ENCODE results near the gene WHAMM.
"Not testable (repeated sequence)": the region's sequence is repeated elsewhere in the genome, so short reads cannot be mapped to it uniquely, and the experiment has no call there.

WHAMM gene

GRCh38 chr15:82803793-82804574 is 5.4 kb upstream of the WHAMM start:
- no peak for DNase-seq

DNA sequence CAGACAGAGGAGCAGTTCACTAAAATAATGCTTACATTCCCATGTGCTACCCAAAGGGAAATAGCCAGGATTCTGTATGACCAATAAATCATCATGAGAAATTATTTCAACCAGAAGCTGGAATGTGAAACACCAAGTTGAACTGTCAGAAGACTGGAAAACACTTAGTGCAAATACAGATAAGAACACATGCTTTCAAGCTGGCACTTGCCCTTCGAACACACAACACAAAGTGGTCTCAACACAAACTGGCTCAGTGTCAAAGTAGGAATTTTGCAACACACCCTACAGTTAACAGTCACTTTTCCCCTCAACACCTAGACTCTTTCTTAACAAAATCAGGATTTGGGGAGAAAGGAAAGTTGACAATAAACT is 4.9 kb upstream of the WHAMM start:
- DNase-seq = no peak

DNA sequence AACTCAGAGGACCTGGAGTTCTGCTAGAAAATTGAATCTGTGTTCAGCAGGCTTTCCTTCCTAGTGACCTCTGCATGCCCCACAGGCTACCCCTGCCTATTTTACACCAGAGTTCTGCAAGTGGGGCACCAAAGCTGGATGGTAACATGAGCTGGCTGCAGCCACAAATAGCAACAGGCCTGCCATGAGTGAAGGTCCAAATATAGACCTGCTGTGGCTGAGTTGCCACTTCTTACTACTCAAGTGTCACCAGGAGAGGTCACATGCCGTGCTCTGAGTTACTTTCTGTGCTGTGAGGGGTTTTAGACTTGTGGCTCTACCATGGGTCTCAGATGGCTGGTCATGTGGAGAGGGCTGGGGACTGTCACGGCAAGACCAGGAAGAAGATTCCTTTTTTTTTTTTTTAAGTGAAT is 3.4 kb upstream of the WHAMM start, which contains the start of gene FSD2:
FSD2 (minus strand) TSS at position 76 of the 413 bp plus-strand sequence. CDS start 18,679 bp downstream, outside the sequence.
- peak; percentile 52 for DNase-seq

DNA sequence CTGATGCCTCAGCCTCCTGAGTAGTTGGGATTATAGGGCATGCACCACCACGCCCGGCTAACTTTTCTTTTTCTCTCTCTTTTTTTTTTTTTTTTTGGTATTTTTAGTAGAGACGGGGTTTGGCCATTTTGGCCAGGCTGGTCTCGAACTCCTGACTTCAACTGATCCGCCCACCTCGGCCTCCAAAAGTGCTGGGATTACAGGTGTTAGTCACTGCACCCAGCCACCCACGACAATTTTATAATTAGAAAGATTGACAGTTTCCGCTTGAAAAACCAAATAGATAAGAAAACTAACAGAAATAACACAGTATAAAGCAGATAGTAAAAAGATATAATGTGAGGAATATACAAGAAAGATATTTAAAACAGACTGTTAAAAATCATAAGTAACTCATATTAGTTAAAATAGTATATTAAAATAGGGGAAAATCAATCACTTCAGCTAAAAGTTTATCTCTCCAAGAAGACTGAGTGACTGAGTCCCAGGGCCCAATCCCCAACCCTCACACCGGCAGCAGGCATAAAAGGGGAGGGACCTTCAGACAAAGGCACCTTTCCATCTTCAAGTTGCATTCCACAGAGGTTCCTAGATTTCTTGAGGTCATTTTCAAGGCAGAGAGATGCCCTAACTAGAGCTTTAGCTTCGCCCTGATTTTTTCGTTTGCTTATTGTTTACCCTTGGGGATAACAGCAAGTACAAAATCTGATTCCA is 1.4 kb upstream of the WHAMM start:
- no peak for DNase-seq

GRCh38 chr15:82808634-82809041 is 790 bp upstream of the WHAMM start:
- no peak for DNase-seq

- DNase-seq = peak; percentile 44
Observed at GRCh38 chr15:82810061-82810889, 847 bp downstream of the WHAMM start.

DNA sequence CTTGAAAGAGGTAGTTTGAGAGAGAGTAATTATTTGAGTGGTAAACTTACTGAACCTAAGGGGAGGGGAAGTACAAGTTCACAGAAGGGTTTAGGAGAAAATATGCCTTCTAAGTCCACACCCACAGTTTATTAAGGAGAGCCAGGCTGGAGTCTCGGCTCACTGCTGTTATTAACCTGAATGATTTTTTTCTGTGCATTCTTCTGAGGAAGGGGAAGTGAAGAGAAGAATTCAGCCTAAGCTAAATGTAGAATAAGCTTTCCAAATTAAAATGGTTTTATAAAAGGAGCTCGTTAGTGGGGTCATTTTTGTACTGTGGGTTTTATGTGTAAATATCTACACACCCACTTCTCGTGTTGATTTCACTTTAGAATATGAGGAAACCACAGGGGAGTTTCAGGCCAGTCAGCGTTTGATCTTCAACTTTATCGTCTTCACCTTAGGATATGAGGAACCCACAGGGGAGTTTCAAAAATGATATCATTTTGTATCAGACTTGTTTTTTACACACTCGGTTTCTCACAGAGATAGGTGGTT is 1.5 kb downstream of the WHAMM start:
- no peak for DNase-seq

DNA sequence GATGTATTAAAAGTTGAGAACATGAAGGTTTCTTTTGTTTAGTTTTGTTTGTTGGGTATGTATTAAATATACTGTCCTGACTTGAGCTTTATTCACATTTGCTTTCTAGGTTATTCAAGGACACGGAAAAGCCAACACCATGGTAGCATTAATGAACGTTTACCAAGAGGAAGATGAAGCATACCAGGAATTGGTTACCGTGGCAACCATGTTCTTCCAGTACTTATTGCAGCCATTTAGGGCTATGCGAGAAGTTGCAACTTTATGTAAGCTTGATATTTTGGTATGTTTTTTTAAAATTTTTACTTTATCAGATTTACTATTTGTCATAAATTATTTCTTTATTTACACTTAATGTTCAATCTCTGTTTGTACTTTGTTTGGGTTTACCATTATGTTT is 3.6 kb downstream of the WHAMM start:
- DNase-seq = no peak

- no peak for DNase-seq
Observed at GRCh38 chr15:82820128-82820527, 10.7 kb downstream of the WHAMM start.

- not testable (repeated sequence) for DNase-seq
Observed at GRCh38 chr15:82821396-82821795, 12.0 kb downstream of the WHAMM start.

- DNase-seq = not testable (repeated sequence)
Observed at GRCh38 chr15:82821851-82822250, 12.4 kb downstream of the WHAMM start.

DNA sequence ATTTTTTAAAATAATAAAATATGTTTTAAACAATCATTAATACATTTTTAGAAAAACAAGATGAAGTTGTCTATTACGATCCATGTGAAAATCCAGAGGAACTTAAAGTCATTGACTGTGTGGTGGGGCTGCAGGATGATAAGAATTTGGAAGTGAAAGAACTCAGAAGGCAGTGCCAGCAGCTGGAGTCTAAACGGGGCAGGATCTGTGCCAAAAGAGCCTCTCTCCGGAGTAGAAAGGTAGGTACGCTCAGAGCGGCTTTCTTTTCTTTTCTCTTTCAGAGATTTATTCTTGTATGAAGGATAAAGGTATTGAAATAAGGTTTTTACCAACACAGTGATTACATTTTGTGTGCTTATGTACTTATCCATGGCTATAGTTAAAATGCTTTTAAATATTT is 13.6 kb downstream of the WHAMM start:
- DNase-seq = no peak

- DNase-seq = no peak
Observed at GRCh38 chr15:82828075-82828474, 18.6 kb downstream of the WHAMM start.

DNA sequence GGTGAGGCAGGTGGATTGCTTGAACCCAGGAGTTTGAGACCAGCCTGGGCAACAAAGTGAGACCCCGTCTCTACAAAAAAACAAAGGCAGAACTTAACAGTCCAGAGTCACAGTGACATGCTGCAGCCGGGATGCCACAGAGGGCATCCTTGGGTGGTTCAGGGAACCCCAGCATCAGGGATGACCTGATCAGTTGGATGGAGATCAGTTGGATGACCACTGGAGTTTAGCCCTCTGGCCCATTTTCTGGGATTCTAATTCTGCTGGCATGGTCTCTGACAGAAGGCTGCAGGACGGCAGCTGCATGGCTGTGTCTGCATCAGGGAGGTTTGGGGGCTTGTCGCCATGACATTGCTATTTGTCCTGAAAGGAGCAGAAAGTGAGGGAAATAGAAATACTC is 19.8 kb downstream of the WHAMM start:
- DNase-seq = no peak

DNA sequence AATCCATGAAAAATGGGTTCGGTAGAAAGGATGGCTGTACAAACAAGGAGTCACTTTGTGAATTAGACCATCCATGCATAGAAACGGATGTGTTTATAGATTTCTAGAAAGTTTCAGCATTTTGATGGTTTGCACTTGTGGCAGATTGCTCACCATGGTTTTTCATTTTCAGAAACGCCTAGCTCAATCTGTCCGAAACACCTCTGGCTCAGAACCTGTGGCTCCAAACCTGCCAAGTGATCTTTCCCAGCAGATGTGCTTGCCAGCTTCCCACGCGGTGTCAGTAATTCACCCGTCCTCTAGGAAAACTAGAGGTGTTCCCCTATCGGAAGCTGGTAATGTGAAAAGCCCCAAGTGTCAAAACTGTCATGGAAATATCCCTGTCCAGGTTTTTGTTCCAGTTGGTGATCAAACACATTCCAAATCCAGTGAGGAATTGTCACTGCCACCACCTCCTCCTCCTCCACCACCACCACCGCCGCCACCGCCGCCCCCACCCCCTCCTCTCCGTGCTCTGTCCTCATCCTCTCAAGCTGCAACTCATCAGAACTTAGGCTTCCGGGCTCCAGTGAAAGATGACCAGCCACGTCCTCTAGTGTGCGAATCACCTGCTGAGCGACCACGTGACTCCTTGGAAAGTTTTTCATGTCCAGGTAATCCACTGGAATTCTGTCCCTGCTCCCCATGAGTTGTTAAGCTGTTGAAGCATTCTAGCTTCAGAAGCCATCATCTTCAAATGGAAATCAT is 21.2 kb downstream of the WHAMM start:
- no peak for DNase-seq

- DNase-seq = no peak
Observed at GRCh38 chr15:82831894-82832600, 22.6 kb downstream of the WHAMM start.

DNA sequence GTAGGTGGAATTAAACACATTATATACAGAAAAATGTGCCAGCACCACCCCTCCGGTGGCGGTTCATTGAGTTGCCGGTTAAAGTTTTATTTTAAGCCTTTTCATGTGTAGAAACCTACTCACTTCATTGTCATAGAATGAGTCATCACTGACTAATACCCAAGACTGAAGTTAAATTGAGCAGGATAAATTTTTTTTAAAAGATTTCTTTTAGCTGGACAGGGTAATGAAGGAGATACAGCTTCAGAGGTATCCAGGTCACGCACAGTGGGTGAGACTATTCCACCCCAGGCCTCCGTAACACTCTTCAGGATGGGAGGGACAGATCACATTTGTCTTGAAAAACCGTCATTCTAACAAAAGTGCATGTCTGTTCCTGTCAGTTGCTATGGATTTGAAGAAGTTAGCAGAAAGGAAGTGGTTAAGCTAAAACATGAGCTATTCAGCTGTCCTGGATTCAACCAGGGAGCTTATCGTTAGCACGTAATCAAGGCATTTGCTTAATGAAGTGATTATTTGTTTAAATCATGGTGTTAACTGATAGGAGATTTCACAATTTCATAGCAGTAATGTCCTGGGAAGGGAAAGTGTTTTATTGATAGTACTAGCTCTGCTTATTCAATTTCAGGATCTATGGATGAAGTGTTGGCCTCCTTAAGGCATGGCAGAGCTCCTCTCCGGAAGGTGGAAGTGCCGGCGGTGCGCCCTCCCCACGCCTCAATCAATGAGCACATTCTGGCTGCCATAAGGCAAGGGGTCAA is 23.4 kb downstream of the WHAMM start:
- peak; percentile 36 for DNase-seq

DNA sequence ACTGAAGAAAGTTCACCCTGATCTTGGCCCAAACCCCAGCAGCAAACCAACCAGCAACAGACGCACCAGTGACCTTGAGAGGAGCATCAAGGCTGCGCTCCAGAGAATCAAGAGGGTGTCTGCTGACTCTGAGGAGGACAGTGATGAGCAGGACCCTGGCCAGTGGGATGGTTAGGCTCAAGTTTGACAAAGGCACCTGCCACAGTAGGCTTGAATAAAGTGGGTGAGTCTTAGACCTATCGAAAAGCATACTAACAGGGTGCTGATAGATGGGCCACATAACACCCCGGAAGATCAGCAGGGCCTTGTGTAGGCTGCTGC is 23.9 kb downstream of the WHAMM start:
- DNase-seq = no peak

- no peak for DNase-seq
Observed at GRCh38 chr15:82835391-82835917, 26.0 kb downstream of the WHAMM start.

DNA sequence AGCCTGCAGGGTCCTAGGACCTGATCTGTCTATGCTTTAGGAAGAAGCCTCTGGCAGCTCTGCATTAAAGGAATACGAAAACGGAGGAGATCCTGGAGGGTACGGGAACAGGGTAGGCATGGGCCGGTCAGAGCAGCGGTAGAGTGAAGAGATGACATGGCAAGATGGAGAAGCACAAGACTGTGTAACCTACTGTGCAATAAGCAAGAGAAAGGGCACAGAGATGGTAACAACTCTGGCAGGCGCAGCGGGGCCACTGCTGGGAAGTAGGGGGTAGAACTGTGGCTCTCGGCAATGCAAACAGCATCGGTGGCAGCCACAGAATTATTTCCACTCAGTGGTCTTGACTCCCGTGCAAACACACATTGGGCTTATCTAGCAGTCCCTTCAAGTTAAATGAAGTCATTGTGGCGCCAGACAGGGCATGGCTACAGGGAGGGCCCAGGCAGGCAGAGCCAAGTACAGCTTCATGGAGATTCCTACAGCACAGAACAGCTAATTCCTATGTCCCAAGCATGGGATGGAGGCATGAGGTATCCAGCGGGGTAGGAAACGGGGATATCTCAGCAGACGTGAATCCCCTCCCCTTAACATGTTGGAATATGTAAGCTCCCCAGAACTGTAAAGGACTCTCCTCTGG is 28.8 kb downstream of the WHAMM start:
- no peak for DNase-seq
